Tibial artery (tissue), 4 donors: ENCODE data around the gene PIP5K1C.

Experiments used
- DNase-seq, 2 donors: peaks; one replicate each; pipeline ENCODE4 v3.0.0-alpha.2; 2019
- H3K27ac ChIP-seq, 2 donors: fragments of 200-600 bp; sonication (generic) in 1 of 2; 1 replicate in 1 of 2; 2 replicates in 1 of 2; pipeline ENCODE4 v1.5.1; 2018 to 2019; ENCODE audit warnings: mild to moderate bottlenecking in 1 of 2
- H3K27me3 ChIP-seq, 2 donors: fragments of 200-600 bp; sonication (generic) in 1 of 2; one replicate each; pipeline versions ENCODE4 v1.5.1 to v1.6.0; 2016 to 2019
- H3K36me3 ChIP-seq, 3 donors: fragments of 200-600 bp; sonication (generic) in 2 of 3; one replicate each; pipeline ENCODE4 v1.5.1; 2016 to 2019; ENCODE audit warnings: mild to moderate bottlenecking in 2 of 3
- H3K4me1 ChIP-seq, 4 donors: fragments of 200-600 bp; sonication (generic) in 2 of 4; 1 replicate in 3 of 4; 2 replicates in 1 of 4; pipeline ENCODE4 v1.5.1; 2016 to 2019
- H3K4me3 ChIP-seq, 2 donors: fragments of 200-600 bp; sonication (generic) in 1 of 2; 1 replicate in 1 of 2; 2 replicates in 1 of 2; pipeline ENCODE4 v1.5.1; 2018 to 2019; ENCODE audit warnings: mild to moderate bottlenecking in 2 of 2
- H3K9me3 ChIP-seq, 3 donors: fragments of 200-600 bp; sonication (generic) in 1 of 3; one replicate each; pipeline ENCODE4 v1.5.1; 2016 to 2019
- CTCF ChIP-seq, 2 experiments: fragments of 200-600 bp in 1 of 2; fragments of 450-650 bp in 1 of 2; IDR thresholded peaks; one replicate each; pipeline ENCODE4 v1.5.1; 2017 to 2019; ENCODE audit warnings: antibody characterized with exemption in 2 of 2, mild to moderate bottlenecking in 1 of 2, moderate library complexity in 1 of 2
- intact Hi-C: fragments of 100-400 bp; cut with DNase I; formaldehyde crosslinking; loops from one replicate; pipeline ENCODE4 v1.15.0; 2023; ENCODE audit warnings: low total_unique reads

The PIP5K1C gene

GRCh38 chr19:3684817-3685410 lies 15.4 kb downstream of the PIP5K1C start:
- intact Hi-C loops, result no loop called here
- Histone ChIP-seq H3K9me3 (no peaks in the 10 kb centered on the region), H3K27ac (peak overlapping the region; percentile 48 to 57), H3K4me3 (no peak overlapping the region), H3K27me3 (no peaks in the 10 kb centered on the region), H3K36me3 (peaks cover 8 to 14% (median 13%) of the 10 kb centered on the region in 3 donors), H3K4me1 (peaks cover 0 to 72% (median 36%) of the 10 kb centered on the region in 4 donors)
- DNase-seq, result no peak
- no peak for TF ChIP-seq CTCF (IDR thresholded peaks at IDR 0.05)

GRCh38 chr19:3684054-3684816 lies 16.0 kb downstream of the PIP5K1C start:
- H3K27ac ChIP-seq, result peak overlapping the region; percentile 48 to 57

GRCh38 chr19:3683405-3684053 lies 16.7 kb downstream of the PIP5K1C start:
- Histone ChIP-seq H3K27ac (peak overlapping the region; percentile 48 to 57), H3K27me3 (no peaks in the 10 kb centered on the region), H3K4me1 (peaks cover 0 to 70% (median 34%) of the 10 kb centered on the region in 4 donors), H3K9me3 (no peaks in the 10 kb centered on the region), H3K4me3 (no peak overlapping the region), H3K36me3 (peaks cover 8 to 22% (median 19%) of the 10 kb centered on the region in 3 donors)
- no peak for DNase-seq
- intact Hi-C loops, result no loop called here
- TF ChIP-seq CTCF (IDR thresholded peaks at IDR 0.05), result no peak

More at GRCh38 chr19:3684054-3684816, 16.0 kb downstream of the PIP5K1C start:
- no peak for TF ChIP-seq CTCF (IDR thresholded peaks at IDR 0.05)
- Histone ChIP-seq H3K27me3 (no peaks in the 10 kb centered on the region), H3K4me1 (peaks cover 0 to 72% (median 36%) of the 10 kb centered on the region in 4 donors), H3K4me3 (no peak overlapping the region), H3K36me3 (peaks cover 8 to 20% (median 19%) of the 10 kb centered on the region in 3 donors), H3K9me3 (no peaks in the 10 kb centered on the region)
- no peak for DNase-seq
- intact Hi-C loops, result no loop called here

GRCh38 chr19:3682741-3683404 lies 17.4 kb downstream of the PIP5K1C start:
- intact Hi-C loops, result no loop called here

More at GRCh38 chr19:3682741-3683404, 17.4 kb downstream of the PIP5K1C start:
- H3K4me3 ChIP-seq, result no peak overlapping the region
- H3K27me3 ChIP-seq, result no peaks in the 10 kb centered on the region
- peaks cover 8 to 22% (median 19%) of the 10 kb centered on the region in 3 donors for H3K36me3 ChIP-seq
- DNase-seq, result no peak
- no peak for TF ChIP-seq CTCF (IDR thresholded peaks at IDR 0.05)
- H3K9me3 ChIP-seq, result no peaks in the 10 kb centered on the region
- peaks cover 0 to 63% (median 28%) of the 10 kb centered on the region in 4 donors for H3K4me1 ChIP-seq
- peak overlapping the region; percentile 20 to 48 for H3K27ac ChIP-seq
